KMS-11 (cell line): ENCODE results near the gene MOCS2.

Experiments
- H2AFZ ChIP-seq: fragments of 200-600 bp; sonication (generic); 2 replicates; pipeline ENCODE4 v1.6.1; 2016; ENCODE audit warnings: antibody characterized with exemption, mixed run types, low read depth
- H3K27ac ChIP-seq: fragments of 200-600 bp; sonication (generic); 2 replicates; pipeline ENCODE4 v1.6.1; 2016; ENCODE audit warnings: mild to moderate bottlenecking, mixed run types
- H3K27me3 ChIP-seq: fragments of 200-600 bp; sonication (generic); 2 replicates; pipeline ENCODE4 v1.6.1; 2017; ENCODE audit warnings: mild to moderate bottlenecking, low read depth, mixed run types, moderate library complexity; ENCODE audit not compliant: insufficient read depth
- H3K36me3 ChIP-seq: fragments of 200-600 bp; sonication (generic); 2 replicates; pipeline ENCODE4 v1.6.1; 2017; ENCODE audit warnings: mild to moderate bottlenecking, mixed run types; ENCODE audit not compliant: insufficient read depth
- H3K4me1 ChIP-seq: fragments of 200-600 bp; sonication (generic); 2 replicates; pipeline ENCODE4 v1.6.1; 2016; ENCODE audit warnings: mild to moderate bottlenecking, low read depth, mixed run types; ENCODE audit not compliant: poor library complexity, severe bottlenecking
- H3K4me2 ChIP-seq: fragments of 200-600 bp; sonication (generic); 2 replicates; pipeline ENCODE4 v1.7.0; 2016; ENCODE audit warnings: mild to moderate bottlenecking, mixed run types
- H3K4me3 ChIP-seq: fragments of 200-600 bp; sonication (generic); IDR thresholded peaks from 2 replicates; pipeline ENCODE4 v1.6.1; 2017; ENCODE audit warnings: low read depth, low read length, mixed read lengths; ENCODE audit not compliant: insufficient read depth
- H3K79me2 ChIP-seq: fragments of 200-600 bp; sonication (generic); 2 replicates; pipeline ENCODE4 v1.6.1; 2016; ENCODE audit warnings: low read depth, mixed run types; ENCODE audit not compliant: insufficient read depth
- H3K9ac ChIP-seq: fragments of 200-600 bp; sonication (generic); 2 replicates; pipeline ENCODE4 v1.6.1; 2016; ENCODE audit warnings: mild to moderate bottlenecking, mixed run types
- H4K20me1 ChIP-seq: fragments of 200-600 bp; sonication (generic); 2 replicates; pipeline ENCODE4 v1.6.1; 2016; ENCODE audit warnings: mild to moderate bottlenecking, mixed run types; ENCODE audit not compliant: insufficient read depth
- TF ChIP-seq, protein P1 (sequence below): fragments of 200-600 bp; sonication (generic); conservative IDR thresholded peaks from 2 replicates; pipeline ENCODE4 v1.6.1; 2017; ENCODE audit warnings: low read depth, mild to moderate bottlenecking, antibody characterized with exemption, low read length, moderate library complexity, mixed read lengths

The MOCS2 gene

DNA sequence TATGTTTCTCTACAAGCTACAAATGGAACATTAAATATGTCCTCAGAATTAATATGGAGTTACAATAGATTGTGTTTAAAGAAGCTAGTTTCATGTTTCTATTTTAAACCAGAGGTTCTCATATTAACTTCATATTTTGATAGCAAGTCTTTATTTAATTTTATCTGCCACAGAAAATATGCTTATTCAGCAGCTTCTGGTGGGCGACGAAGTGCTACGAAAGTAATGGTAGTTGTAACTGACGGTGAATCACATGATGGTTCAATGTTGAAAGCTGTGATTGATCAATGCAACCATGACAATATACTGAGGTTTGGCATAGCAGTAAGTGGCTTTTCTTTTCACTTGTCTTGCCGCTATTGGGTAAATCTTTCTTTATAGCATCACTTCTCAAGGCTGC, 54.2 kb downstream of the MOCS2 start:
- no peaks in the 10 kb centered on the region for H3K36me3 ChIP-seq
- H3K27ac ChIP-seq = no peak overlapping the region
- H4K20me1 ChIP-seq = no peaks in the 10 kb centered on the region
- no peaks in the 10 kb centered on the region for H3K27me3 ChIP-seq
- H3K79me2 ChIP-seq = no peaks in the 10 kb centered on the region
- no peaks in the 10 kb centered on the region for H3K4me1 ChIP-seq
- no peak overlapping the region for H3K4me3 ChIP-seq
- H2AFZ ChIP-seq = no peak overlapping the region
- no peak overlapping the region for H3K9ac ChIP-seq
- no peak overlapping the region for H3K4me2 ChIP-seq
- TF ChIP-seq, protein P1, sequence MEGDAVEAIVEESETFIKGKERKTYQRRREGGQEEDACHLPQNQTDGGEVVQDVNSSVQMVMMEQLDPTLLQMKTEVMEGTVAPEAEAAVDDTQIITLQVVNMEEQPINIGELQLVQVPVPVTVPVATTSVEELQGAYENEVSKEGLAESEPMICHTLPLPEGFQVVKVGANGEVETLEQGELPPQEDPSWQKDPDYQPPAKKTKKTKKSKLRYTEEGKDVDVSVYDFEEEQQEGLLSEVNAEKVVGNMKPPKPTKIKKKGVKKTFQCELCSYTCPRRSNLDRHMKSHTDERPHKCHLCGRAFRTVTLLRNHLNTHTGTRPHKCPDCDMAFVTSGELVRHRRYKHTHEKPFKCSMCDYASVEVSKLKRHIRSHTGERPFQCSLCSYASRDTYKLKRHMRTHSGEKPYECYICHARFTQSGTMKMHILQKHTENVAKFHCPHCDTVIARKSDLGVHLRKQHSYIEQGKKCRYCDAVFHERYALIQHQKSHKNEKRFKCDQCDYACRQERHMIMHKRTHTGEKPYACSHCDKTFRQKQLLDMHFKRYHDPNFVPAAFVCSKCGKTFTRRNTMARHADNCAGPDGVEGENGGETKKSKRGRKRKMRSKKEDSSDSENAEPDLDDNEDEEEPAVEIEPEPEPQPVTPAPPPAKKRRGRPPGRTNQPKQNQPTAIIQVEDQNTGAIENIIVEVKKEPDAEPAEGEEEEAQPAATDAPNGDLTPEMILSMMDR = no peak

DNA sequence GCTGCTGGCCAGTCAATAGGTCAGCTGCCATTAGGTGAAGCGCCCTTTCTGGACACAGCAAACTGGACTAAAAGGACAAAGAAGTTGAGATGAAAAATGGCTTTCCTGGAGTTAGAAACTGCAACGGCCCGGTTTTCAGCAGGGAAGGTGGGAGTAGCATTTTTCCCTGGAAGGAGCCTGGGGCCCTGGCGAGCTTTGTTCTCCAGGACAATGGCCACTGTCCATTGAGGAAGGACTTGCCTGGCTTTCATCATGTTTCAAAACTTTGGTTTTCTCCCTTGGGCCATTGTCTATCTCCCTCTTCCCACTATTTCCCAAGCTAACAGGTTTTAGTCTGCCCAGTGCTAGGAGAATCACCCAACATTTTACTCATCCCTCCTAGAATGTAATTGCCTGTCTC, 56.2 kb downstream of the MOCS2 start:
- H3K36me3 ChIP-seq = no peaks in the 10 kb centered on the region
- TF ChIP-seq, protein P1 = no peak
- H3K9ac ChIP-seq = no peak overlapping the region
- H3K4me3 ChIP-seq = no peak overlapping the region
- H3K4me1 ChIP-seq = no peaks in the 10 kb centered on the region
- H3K27me3 ChIP-seq = no peaks in the 10 kb centered on the region
- H2AFZ ChIP-seq = no peak overlapping the region
- H4K20me1 ChIP-seq = no peaks in the 10 kb centered on the region
- H3K4me2 ChIP-seq = no peak overlapping the region
- H3K27ac ChIP-seq = no peak overlapping the region
- H3K79me2 ChIP-seq = no peaks in the 10 kb centered on the region

DNA sequence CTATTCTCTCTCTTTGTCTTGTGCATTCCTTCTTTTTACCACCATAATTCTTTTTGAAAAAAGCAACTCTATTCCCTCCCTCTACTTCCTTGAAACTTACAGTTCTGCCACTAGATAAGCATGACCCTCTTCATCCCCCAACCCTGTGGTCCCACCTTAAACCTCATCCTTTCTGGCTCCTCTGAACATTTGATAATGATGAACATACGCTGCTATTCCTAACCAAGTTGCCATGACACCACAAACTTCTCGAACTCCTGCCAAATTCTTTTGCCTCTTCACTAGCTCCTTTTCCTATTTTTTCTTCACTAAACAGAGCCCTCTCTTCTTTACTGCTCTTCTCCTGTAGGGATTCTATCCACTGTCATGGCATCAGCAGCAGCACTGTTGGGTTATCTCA, 57.1 kb downstream of the MOCS2 start:
- H3K4me1 ChIP-seq = no peaks in the 10 kb centered on the region
- H3K4me3 ChIP-seq = no peak overlapping the region
- H3K27me3 ChIP-seq = no peaks in the 10 kb centered on the region
- H2AFZ ChIP-seq = no peak overlapping the region
- TF ChIP-seq, protein P1 = no peak
- no peaks in the 10 kb centered on the region for H3K79me2 ChIP-seq
- no peak overlapping the region for H3K27ac ChIP-seq
- H3K36me3 ChIP-seq = no peaks in the 10 kb centered on the region
- H4K20me1 ChIP-seq = no peaks in the 10 kb centered on the region
- no peak overlapping the region for H3K9ac ChIP-seq
- no peak overlapping the region for H3K4me2 ChIP-seq

DNA sequence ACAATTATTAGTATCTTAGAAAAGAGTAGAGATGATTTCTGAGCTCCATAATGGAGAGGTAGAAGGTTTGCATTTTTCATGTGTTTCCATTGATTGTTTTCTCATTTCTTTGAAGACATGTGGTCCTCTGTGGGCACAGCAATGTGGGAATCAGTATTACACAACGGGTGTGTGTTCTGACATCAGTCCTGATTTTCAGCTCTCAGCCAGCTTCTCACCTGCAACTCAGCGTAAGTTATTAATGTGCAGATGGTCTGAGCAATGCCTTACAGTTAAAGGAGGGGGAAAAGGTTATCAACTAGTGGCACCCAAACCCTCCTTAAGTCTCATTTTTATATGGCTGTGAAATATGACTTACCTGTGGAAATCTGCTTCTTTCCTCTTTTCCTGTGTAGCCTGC, 61.3 kb downstream of the MOCS2 start:
- Histone ChIP-seq H3K4me3 (no peak overlapping the region), H3K4me1 (no peaks in the 10 kb centered on the region), H3K4me2 (no peak overlapping the region), H3K36me3 (no peaks in the 10 kb centered on the region), H2AFZ (no peak overlapping the region), H3K27me3 (no peaks in the 10 kb centered on the region), H3K9ac (no peak overlapping the region), H3K27ac (no peak overlapping the region), H3K79me2 (no peaks in the 10 kb centered on the region), H4K20me1 (no peaks in the 10 kb centered on the region)
- TF ChIP-seq, protein P1 = no peak
